ENCODE measurements around the gene TPM4. TPM values are rescaled to one million over a fixed set of nuclear protein-coding genes. Genes with fewer than 3 reads are reported as not detected.
"Not testable (repeated sequence)": the region's sequence is repeated elsewhere in the genome, so short reads cannot be mapped to it uniquely, and the experiment has no call there.

TPM4 gene
- total RNA-seq, 1 donor from 2014 or later, result 357 TPM

GRCh38 chr19:16095071-16095571 is 18.8 kb downstream of the TPM4 start:
- no peaks in the 10 kb centered on the region for H3K4me1 Mint-ChIP-seq
- no peaks in the 10 kb centered on the region for H3K27me3 Mint-ChIP-seq (ENCODE audit: low read depth)
- peaks cover 28% of the 10 kb centered on the region for H3K36me3 Mint-ChIP-seq (ENCODE audit: low read depth)
- no peak for DNase-seq (ENCODE audit: low read depth, low spot score)
- H3K9me3 Mint-ChIP-seq, result no peaks in the 10 kb centered on the region
- H3K4me3 Mint-ChIP-seq, result no peak overlapping the region
- peak overlapping the region; percentile 81 for H3K27ac Mint-ChIP-seq (ENCODE audit: unreplicated experiment)
- TF ChIP-seq CTCF (conservative IDR thresholded peaks at IDR 0.05), result no peak

GRCh38 chr19:16096280-16096855 is 20.1 kb downstream of the TPM4 start:
- peaks cover 32% of the 10 kb centered on the region for H3K36me3 Mint-ChIP-seq (ENCODE audit: low read depth)
- no peak overlapping the region for H3K4me3 Mint-ChIP-seq
- no peak overlapping the region for H3K27ac Mint-ChIP-seq (ENCODE audit: unreplicated experiment)
- DNase-seq (ENCODE audit: low read depth, low spot score), result no peak
- no peaks in the 10 kb centered on the region for H3K4me1 Mint-ChIP-seq
- no peak for TF ChIP-seq CTCF (conservative IDR thresholded peaks at IDR 0.05)
- no peaks in the 10 kb centered on the region for H3K27me3 Mint-ChIP-seq (ENCODE audit: low read depth)
- H3K9me3 Mint-ChIP-seq, result no peaks in the 10 kb centered on the region

- no peak overlapping the region for H3K27ac Mint-ChIP-seq (ENCODE audit: unreplicated experiment)
- no peak for TF ChIP-seq CTCF (conservative IDR thresholded peaks at IDR 0.05)
- H3K36me3 Mint-ChIP-seq (ENCODE audit: low read depth), result peaks cover 33% of the 10 kb centered on the region
- no peaks in the 10 kb centered on the region for H3K27me3 Mint-ChIP-seq (ENCODE audit: low read depth)
- no peaks in the 10 kb centered on the region for H3K4me1 Mint-ChIP-seq
- H3K4me3 Mint-ChIP-seq, result no peak overlapping the region
- H3K9me3 Mint-ChIP-seq, result no peaks in the 10 kb centered on the region
- DNase-seq (ENCODE audit: low read depth, low spot score), result no peak
Measured at GRCh38 chr19:16098416-16098768, 22.1 kb downstream of the TPM4 start.

GRCh38 chr19:16098821-16099220 is 22.5 kb downstream of the TPM4 start:
- Mint-ChIP-seq H3K4me1 (no peaks in the 10 kb centered on the region), H3K27ac (ENCODE audit: unreplicated experiment) (no peak overlapping the region), H3K9me3 (no peaks in the 10 kb centered on the region), H3K27me3 (ENCODE audit: low read depth) (no peaks in the 10 kb centered on the region), H3K4me3 (no peak overlapping the region), H3K36me3 (ENCODE audit: low read depth) (peaks cover 30% of the 10 kb centered on the region)
- no peak for TF ChIP-seq CTCF (conservative IDR thresholded peaks at IDR 0.05)
- no peak for DNase-seq (ENCODE audit: low read depth, low spot score)

- H3K36me3 Mint-ChIP-seq (ENCODE audit: low read depth), result peaks cover 30% of the 10 kb centered on the region
- not testable (repeated sequence) for H3K4me3 Mint-ChIP-seq; DNase-seq (ENCODE audit: low read depth, low spot score); H3K27ac Mint-ChIP-seq (ENCODE audit: unreplicated experiment); H3K27me3 Mint-ChIP-seq (ENCODE audit: low read depth); H3K9me3 Mint-ChIP-seq; H3K4me1 Mint-ChIP-seq
Measured at GRCh38 chr19:16099314-16099965, 23.1 kb downstream of the TPM4 start.

- no peaks in the 10 kb centered on the region for H3K9me3 Mint-ChIP-seq
- no peak overlapping the region for H3K27ac Mint-ChIP-seq (ENCODE audit: unreplicated experiment)
- H3K4me1 Mint-ChIP-seq, result no peaks in the 10 kb centered on the region
- TF ChIP-seq CTCF (conservative IDR thresholded peaks at IDR 0.05), result no peak
- no peak for DNase-seq (ENCODE audit: low read depth, low spot score)
- no peaks in the 10 kb centered on the region for H3K27me3 Mint-ChIP-seq (ENCODE audit: low read depth)
- H3K4me3 Mint-ChIP-seq, result no peak overlapping the region
- H3K36me3 Mint-ChIP-seq (ENCODE audit: low read depth), result peaks cover 23% of the 10 kb centered on the region
Measured at GRCh38 chr19:16100524-16100923, 24.2 kb downstream of the TPM4 start.

Data from neural crest cell (in vitro differentiated cells).